GM18519 (cell line): Measurements from ENCODE around the gene GALT.

Source experiments
- ATAC-seq: cut with Tn5 transposase; IDR thresholded peaks from one replicate; pipeline ENCODE4 v1.9.1; 2021; ENCODE audit warnings: mild to moderate bottlenecking, moderate library complexity; ENCODE audit not compliant: unreplicated experiment, low FRiP score

Gene GALT

GRCh38 chr9:34651321-34651720 lies 4.8 kb downstream of the GALT start:
- ATAC-seq: no peak

- ATAC-seq: no peak
These were observed 5.6 kb downstream of the GALT start, which contains the start of gene IL11RA for GRCh38 chr9:34651876-34652601. TSS of gene IL11RA (plus strand) at chr9:34652185. CDS start at chr9:34655218, 3,033 bp downstream.

- no peak for ATAC-seq
These were observed 6.1 kb downstream of the GALT start for GRCh38 chr9:34652602-34653000.

GRCh38 chr9:34653151-34654072 lies 6.9 kb downstream of the GALT start:
- no peak for ATAC-seq

- no peak for ATAC-seq
These were observed 8.0 kb downstream of the GALT start for GRCh38 chr9:34654323-34655051.

GRCh38 chr9:34655394-34655793 lies 8.9 kb downstream of the GALT start:
- no peak for ATAC-seq

- ATAC-seq: no peak
These were observed 10.5 kb downstream of the GALT start for GRCh38 chr9:34656992-34657391.

GRCh38 chr9:34658461-34658860 lies 12.0 kb downstream of the GALT start:
- no peak for ATAC-seq

- ATAC-seq: no peak
These were observed 13.2 kb downstream of the GALT start for GRCh38 chr9:34659592-34660253.

GRCh38 chr9:34662526-34663302 lies 16.2 kb downstream of the GALT start, which contains the start of gene CCL27:
TSS of gene CCL27 (minus strand) at chr9:34662657. CDS start at chr9:34662633, 24 bp downstream.
- no peak for ATAC-seq

- no peak for ATAC-seq
These were observed 16.8 kb downstream of the GALT start for GRCh38 chr9:34663303-34663605.

- no peak for ATAC-seq
These were observed 18.0 kb downstream of the GALT start for GRCh38 chr9:34664281-34665066.

GRCh38 chr9:34665067-34665380 lies 18.5 kb downstream of the GALT start:
- ATAC-seq: no peak

GRCh38 chr9:34665381-34666250 lies 19.1 kb downstream of the GALT start:
- no peak for ATAC-seq

- no peak for ATAC-seq
These were observed 23.5 kb downstream of the GALT start for GRCh38 chr9:34669809-34670562.

- ATAC-seq: no peak
These were observed 24.8 kb downstream of the GALT start for GRCh38 chr9:34671307-34671706.

- ATAC-seq: no peak
These were observed 28.0 kb downstream of the GALT start for GRCh38 chr9:34674440-34674839.
